Transverse colon (tissue), 4 donors: ENCODE data around the gene BTG2.

Experiments used
- CTCF ChIP-seq, 5 experiments: fragments of 200-600 bp in 3 of 5; fragments of 450-650 bp in 2 of 5; sonication (generic) in 3 of 5; IDR thresholded peaks; 1 replicate in 2 of 5; 2 replicates in 3 of 5; pipeline ENCODE4 v1.5.1; 2016 to 2017; ENCODE audit warnings: antibody characterized with exemption in 5 of 5, inconsistent platforms in 3 of 5, mild to moderate bottlenecking in 2 of 5, moderate library complexity in 1 of 5
- EP300 ChIP-seq: sonication (generic); formaldehyde crosslinking; IDR thresholded peaks from one replicate; pipeline ENCODE4 v1.6.1; 2017; ENCODE audit warnings: antibody characterized with exemption, low read depth
- POLR2A ChIP-seq: fragments of 450-650 bp; IDR thresholded peaks from one replicate; pipeline ENCODE4 v1.6.1; 2016; ENCODE audit warnings: antibody characterized with exemption, mild to moderate bottlenecking, moderate library complexity
- POLR2AphosphoS5 ChIP-seq, 3 donors: sonication (generic); formaldehyde crosslinking; IDR thresholded peaks; one replicate each; pipeline ENCODE4 v1.6.1; 2016; ENCODE audit warnings: antibody characterized with exemption in 3 of 3

- TF ChIP-seq CTCF (IDR thresholded peaks at IDR 0.05) (no peak), POLR2AphosphoS5 (IDR thresholded peaks at IDR 0.05) (no peak), EP300 (no peak), POLR2A (no peak)
These were observed 30.8 kb downstream of the BTG2 start for GRCh38 chr1:203336097-203336496.
